Activated CD4-positive, alpha-beta T cell treated with anti-CD3 and anti-CD28 coated beads for 48 hours (primary cell): Measurements from ENCODE around the gene NUP214.
A peak's percentile ranks its signal among the peaks of the same experiment; 100 is the strongest.
"Not testable (repeated sequence)": the region's sequence is repeated elsewhere in the genome, so short reads cannot be mapped to it uniquely, and the experiment has no call there.

ENCODE experiments used
- DNase-seq: peaks from one replicate; pipeline ENCODE4 v3.0.0-alpha.2; 2020

The NUP214 gene

GRCh38 chr9:131266266-131267229 is 141.2 kb downstream of the NUP214 start:
- DNase-seq, result peak; percentile 73

GRCh38 chr9:131270171-131271015 is 145.0 kb downstream of the NUP214 start:
- DNase-seq, result peak; percentile 67

GRCh38 chr9:131271016-131271273 is 145.6 kb downstream of the NUP214 start:
- not testable (repeated sequence) for DNase-seq

- DNase-seq, result peak; percentile 32
Observed at GRCh38 chr9:131271506-131271931, 146.1 kb downstream of the NUP214 start.

- DNase-seq, result no peak
Observed at GRCh38 chr9:131272212-131272611, 146.8 kb downstream of the NUP214 start.

- peak; percentile 48 for DNase-seq
Observed at GRCh38 chr9:131273146-131273855, 147.9 kb downstream of the NUP214 start.

GRCh38 chr9:131273856-131274673 is 148.7 kb downstream of the NUP214 start:
- peak; percentile 41 for DNase-seq

GRCh38 chr9:131274674-131275331 is 149.4 kb downstream of the NUP214 start:
- DNase-seq, result peak; percentile 49

- DNase-seq, result peak; percentile 54
Observed at GRCh38 chr9:131275332-131276093, 150.1 kb downstream of the NUP214 start.

- peak; percentile 69 for DNase-seq
Observed at GRCh38 chr9:131276094-131276888, 150.9 kb downstream of the NUP214 start, which contains the start of gene FAM78A. Gene FAM78A (minus strand): TSS chr9:131276510. CDS start chr9:131276179, 331 bp downstream.

- DNase-seq, result peak; percentile 51
Observed at GRCh38 chr9:131276891-131277286, 151.5 kb downstream of the NUP214 start.

- peak; percentile 37 for DNase-seq
Observed at GRCh38 chr9:131277287-131277909, 152.0 kb downstream of the NUP214 start.

GRCh38 chr9:131277910-131278701 is 152.7 kb downstream of the NUP214 start:
- peak; percentile 82 for DNase-seq

GRCh38 chr9:131278702-131279111 is 153.3 kb downstream of the NUP214 start:
- DNase-seq, result no peak

GRCh38 chr9:131279196-131279862 is 153.9 kb downstream of the NUP214 start:
- no peak for DNase-seq

GRCh38 chr9:131279863-131280570 is 154.6 kb downstream of the NUP214 start:
- no peak for DNase-seq

- no peak for DNase-seq
Observed at GRCh38 chr9:131280660-131281059, 155.3 kb downstream of the NUP214 start.
